HepG2 (cell line): Measurements from ENCODE around the gene BAZ1B. TPM values are rescaled to one million over a fixed set of nuclear protein-coding genes. Genes with fewer than 3 reads are reported as not detected.
A peak's percentile ranks its signal among the peaks of the same experiment; 100 is the strongest.

ENCODE experiments used
- AKAP8 ChIP-seq: sonication (generic); formaldehyde crosslinking; IDR thresholded peaks from 2 replicates; pipeline ENCODE4 v1.5.1; 2020; ENCODE audit warnings: mild to moderate bottlenecking, missing genetic modification reagents
- BHLHE40 ChIP-seq: IDR thresholded peaks from 2 replicates; pipeline ENCODE4 v1.6.1; 2011; ENCODE audit warnings: low read length, improper control_type of control experiment
- CHD4 ChIP-seq: fragments of 200-600 bp; sonication (generic); IDR thresholded peaks from 2 replicates; pipeline ENCODE4 v1.7.0; 2017; ENCODE audit warnings: mild to moderate bottlenecking, low read length, borderline replicate concordance
- ESRRA ChIP-seq: sonication (generic); formaldehyde crosslinking; IDR thresholded peaks from 2 replicates; pipeline ENCODE4 v1.5.1; 2020; ENCODE audit warnings: mild to moderate bottlenecking, low read depth, missing genetic modification reagents
- FOXC1 ChIP-seq: sonication (generic); formaldehyde crosslinking; IDR thresholded peaks from 2 replicates; pipeline ENCODE4 v1.8.0; 2022; ENCODE audit warnings: mild to moderate bottlenecking, missing genetic modification reagents, borderline replicate concordance
- HDAC6 ChIP-seq: fragments of 200-600 bp; sonication (generic); IDR thresholded peaks from 2 replicates; pipeline ENCODE4 v1.7.0; 2017; ENCODE audit warnings: mild to moderate bottlenecking, antibody characterized with exemption, low read length, low read depth
- ISX ChIP-seq: sonication (generic); formaldehyde crosslinking; conservative IDR thresholded peaks from 2 replicates; pipeline ENCODE4 v1.5.0; 2020; ENCODE audit warnings: missing genetic modification reagents
- KLF12 ChIP-seq: sonication (generic); formaldehyde crosslinking; IDR thresholded peaks from 2 replicates; pipeline ENCODE4 v1.4.0; 2020; ENCODE audit warnings: missing genetic modification reagents, borderline replicate concordance
- NR2F6 ChIP-seq, 2 experiments: IDR thresholded peaks; 2 replicates each; pipeline ENCODE4 v1.6.1; 2016; ENCODE audit warnings: antibody characterized with exemption in 1 of 2, mild to moderate bottlenecking in 1 of 2
- PHF20 ChIP-seq: sonication (generic); formaldehyde crosslinking; IDR thresholded peaks from 2 replicates; pipeline ENCODE4 v1.5.0; 2020; ENCODE audit warnings: mild to moderate bottlenecking, missing genetic modification reagents
- SMARCC2 ChIP-seq: fragments of 450-650 bp; IDR thresholded peaks from 2 replicates; pipeline ENCODE4 v1.6.1; 2017; ENCODE audit warnings: antibody characterized with exemption, mild to moderate bottlenecking
- SNRNP70 ChIP-seq: fragments of 200-400 bp; formaldehyde crosslinking; IDR thresholded peaks from 2 replicates; pipeline ENCODE4 v1.6.1; 2017; ENCODE audit warnings: mild to moderate bottlenecking, low read depth, low read length, moderate library complexity
- STAG1 ChIP-seq: sonication (generic); formaldehyde crosslinking; IDR thresholded peaks from 2 replicates; pipeline ENCODE4 v1.4.0; 2020; ENCODE audit warnings: missing genetic modification reagents
- TOPORS ChIP-seq: sonication (generic); formaldehyde crosslinking; IDR thresholded peaks from 2 replicates; pipeline ENCODE4 v1.8.0; 2023; ENCODE audit warnings: mild to moderate bottlenecking, missing genetic modification reagents
- WIZ ChIP-seq: sonication (generic); formaldehyde crosslinking; IDR thresholded peaks from 2 replicates; pipeline ENCODE4 v1.5.1; 2020; ENCODE audit warnings: mild to moderate bottlenecking, missing genetic modification reagents
- ZBTB38 ChIP-seq: sonication (generic); formaldehyde crosslinking; IDR thresholded peaks from 2 replicates; pipeline ENCODE4 v1.5.1; 2020; ENCODE audit warnings: mild to moderate bottlenecking, missing genetic modification reagents
- ZNF292 ChIP-seq: sonication (generic); formaldehyde crosslinking; IDR thresholded peaks from 2 replicates; pipeline ENCODE4 v1.8.1; 2022; ENCODE audit warnings: mild to moderate bottlenecking, low read depth, missing genetic modification reagents, borderline replicate concordance
- ZNF557 ChIP-seq: sonication (generic); formaldehyde crosslinking; IDR thresholded peaks from 2 replicates; pipeline ENCODE4 v1.4.0; 2020; ENCODE audit warnings: missing genetic modification reagents
- ZNF562 ChIP-seq: sonication (generic); formaldehyde crosslinking; IDR thresholded peaks from 2 replicates; pipeline ENCODE4 v1.8.0; 2022; ENCODE audit warnings: missing genetic modification reagents, borderline replicate concordance
- ZSCAN25 ChIP-seq: sonication (generic); formaldehyde crosslinking; IDR thresholded peaks from 2 replicates; pipeline ENCODE4 v1.8.0; 2022; ENCODE audit warnings: mild to moderate bottlenecking, missing genetic modification reagents
- polyA plus RNA-seq, 8 experiments: library from polyadenylated mRNA; depleted of rRNA in 3 of 8; stranded (reverse) in 7 of 8; unstranded in 1 of 8; fragments of >200 nt; fragmentation: Illumina TruSeq in 4 of 8; extraction: Trizol in 4 of 8; gene quantifications; 2 replicates each; pipeline versions ENCODE4 v1.2.1 to v1.2.3, GENCODE V29; 2011 to 2016; ENCODE audit warnings: low read depth in 4 of 8, missing spikeins in 1 of 8, mixed read lengths in 1 of 8; ENCODE audit not compliant: insufficient read depth in 1 of 8
- total RNA-seq, 5 experiments: library from RNA; depleted of rRNA; stranded (reverse); fragments of >200 nt; fragmentation: Illumina TruSeq; extraction: Trizol; gene quantifications; 2 replicates each; pipeline ENCODE4 v1.2.3, GENCODE V29; 2016; ENCODE audit warnings: low read depth in 1 of 5
- TF ChIP-seq, protein P1 (sequence below): sonication (generic); formaldehyde crosslinking; IDR thresholded peaks from 2 replicates; pipeline ENCODE4 v1.5.1; 2020; ENCODE audit warnings: mild to moderate bottlenecking, missing genetic modification reagents, moderate library complexity
- TF ChIP-seq, protein P2 (sequence below): sonication (generic); formaldehyde crosslinking; IDR thresholded peaks from 2 replicates; pipeline ENCODE4; 2020; ENCODE audit warnings: missing genetic modification reagents, mild to moderate bottlenecking, borderline replicate concordance
- TF ChIP-seq, protein P3 (sequence below): sonication (generic); formaldehyde crosslinking; IDR thresholded peaks from 2 replicates; pipeline ENCODE4 v1.4.0; 2020; ENCODE audit warnings: missing genetic modification reagents; ENCODE audit errors: not compliant biosample characterization
- TF ChIP-seq, protein P4 (sequence below): sonication (generic); formaldehyde crosslinking; IDR thresholded peaks from 2 replicates; pipeline ENCODE4 v1.4.0; 2020; ENCODE audit warnings: missing genetic modification reagents

Gene BAZ1B
- total and polyA plus RNA-seq, 2 of the 13 experiments (the other 11 are each of a cell fraction or from before 2014, with no cell fraction given), result 18.6 to 69.4 TPM

DNA sequence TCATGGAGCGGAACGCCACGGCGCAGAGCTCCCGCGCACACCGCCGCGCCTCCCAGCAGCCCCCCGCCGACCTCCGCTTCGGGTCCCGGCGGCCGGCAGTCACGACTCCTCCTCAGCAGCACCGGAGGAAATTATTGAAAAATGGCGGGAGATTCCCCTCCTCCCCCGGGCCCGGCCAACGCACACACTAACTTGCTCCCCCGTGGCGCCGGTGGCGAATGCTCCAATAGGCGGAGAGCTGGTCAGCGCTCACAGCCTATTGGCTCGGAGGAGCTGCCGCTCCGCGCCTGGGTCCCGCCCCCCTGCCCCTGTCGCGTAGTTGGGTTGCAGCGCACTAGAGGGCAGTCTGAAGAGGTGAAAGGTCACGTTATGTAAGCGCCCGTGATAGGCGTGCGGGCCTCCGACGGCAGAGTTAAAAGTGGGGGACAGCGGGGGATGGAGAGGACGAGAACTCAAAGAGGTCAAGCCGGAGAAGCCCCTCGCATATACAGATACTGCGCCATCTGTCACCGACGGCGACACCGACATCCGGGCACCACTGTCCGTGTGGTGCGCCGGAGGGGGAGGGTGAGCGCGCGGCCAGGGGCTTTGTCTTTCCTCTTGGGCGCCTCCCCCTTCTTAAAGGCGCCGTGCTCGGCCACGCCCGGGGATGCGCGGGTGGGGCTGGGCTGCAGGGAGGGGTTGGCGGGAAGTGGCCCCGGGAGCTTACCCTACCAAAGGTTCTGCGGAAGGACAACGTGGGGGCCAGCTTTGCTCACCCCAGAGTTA lies at the start of gene BAZ1B (continued):
- TF ChIP-seq KLF12 (CRISPR knock-in tag) (peak; percentile 87; the same call in 1 of the 2 replicates), ZNF292 (peak; percentile 44; the same call in 1 of the 2 replicates), ZBTB38 (CRISPR knock-in tag) (no peak), HDAC6 (no peak), AKAP8 (CRISPR knock-in tag) (no peak), ISX (no peak), ZSCAN25 (CRISPR knock-in tag) (peak; percentile 96), ZNF562 (CRISPR knock-in tag) (no peak), TOPORS (CRISPR knock-in tag) (0 out of 2 replicates have a peak, but pooled peaks have one; percentile 56), ESRRA (CRISPR knock-in tag) (peak; percentile 71), FOXC1 (CRISPR knock-in tag) (peak; percentile 53), SMARCC2 (no peak), CHD4 (no peak), BHLHE40 (peak; percentile 74), PHF20 (CRISPR knock-in tag) (peak; percentile 62), STAG1 (CRISPR knock-in tag) (no peak), SNRNP70 (no peak), ZNF557 (peak; percentile 45; the same call in 1 of the 2 replicates), NR2F6 (IDR thresholded peaks at IDR 0.05) (peak; percentile 99), NR2F6 (CRISPR knock-in tag; IDR thresholded peaks at IDR 0.05) (peak; percentile 97), WIZ (CRISPR knock-in tag) (no peak; the same call in 1 of the 2 replicates)
- TF ChIP-seq, protein P1, sequence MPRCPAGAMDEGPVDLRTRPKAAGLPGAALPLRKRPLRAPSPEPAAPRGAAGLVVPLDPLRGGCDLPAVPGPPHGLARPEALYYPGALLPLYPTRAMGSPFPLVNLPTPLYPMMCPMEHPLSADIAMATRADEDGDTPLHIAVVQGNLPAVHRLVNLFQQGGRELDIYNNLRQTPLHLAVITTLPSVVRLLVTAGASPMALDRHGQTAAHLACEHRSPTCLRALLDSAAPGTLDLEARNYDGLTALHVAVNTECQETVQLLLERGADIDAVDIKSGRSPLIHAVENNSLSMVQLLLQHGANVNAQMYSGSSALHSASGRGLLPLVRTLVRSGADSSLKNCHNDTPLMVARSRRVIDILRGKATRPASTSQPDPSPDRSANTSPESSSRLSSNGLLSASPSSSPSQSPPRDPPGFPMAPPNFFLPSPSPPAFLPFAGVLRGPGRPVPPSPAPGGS (CRISPR knock-in tag), result no peak
- TF ChIP-seq, protein P2, sequence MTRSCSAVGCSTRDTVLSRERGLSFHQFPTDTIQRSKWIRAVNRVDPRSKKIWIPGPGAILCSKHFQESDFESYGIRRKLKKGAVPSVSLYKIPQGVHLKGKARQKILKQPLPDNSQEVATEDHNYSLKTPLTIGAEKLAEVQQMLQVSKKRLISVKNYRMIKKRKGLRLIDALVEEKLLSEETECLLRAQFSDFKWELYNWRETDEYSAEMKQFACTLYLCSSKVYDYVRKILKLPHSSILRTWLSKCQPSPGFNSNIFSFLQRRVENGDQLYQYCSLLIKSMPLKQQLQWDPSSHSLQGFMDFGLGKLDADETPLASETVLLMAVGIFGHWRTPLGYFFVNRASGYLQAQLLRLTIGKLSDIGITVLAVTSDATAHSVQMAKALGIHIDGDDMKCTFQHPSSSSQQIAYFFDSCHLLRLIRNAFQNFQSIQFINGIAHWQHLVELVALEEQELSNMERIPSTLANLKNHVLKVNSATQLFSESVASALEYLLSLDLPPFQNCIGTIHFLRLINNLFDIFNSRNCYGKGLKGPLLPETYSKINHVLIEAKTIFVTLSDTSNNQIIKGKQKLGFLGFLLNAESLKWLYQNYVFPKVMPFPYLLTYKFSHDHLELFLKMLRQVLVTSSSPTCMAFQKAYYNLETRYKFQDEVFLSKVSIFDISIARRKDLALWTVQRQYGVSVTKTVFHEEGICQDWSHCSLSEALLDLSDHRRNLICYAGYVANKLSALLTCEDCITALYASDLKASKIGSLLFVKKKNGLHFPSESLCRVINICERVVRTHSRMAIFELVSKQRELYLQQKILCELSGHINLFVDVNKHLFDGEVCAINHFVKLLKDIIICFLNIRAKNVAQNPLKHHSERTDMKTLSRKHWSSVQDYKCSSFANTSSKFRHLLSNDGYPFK (CRISPR knock-in tag), result peak; percentile 77
- TF ChIP-seq, protein P3, sequence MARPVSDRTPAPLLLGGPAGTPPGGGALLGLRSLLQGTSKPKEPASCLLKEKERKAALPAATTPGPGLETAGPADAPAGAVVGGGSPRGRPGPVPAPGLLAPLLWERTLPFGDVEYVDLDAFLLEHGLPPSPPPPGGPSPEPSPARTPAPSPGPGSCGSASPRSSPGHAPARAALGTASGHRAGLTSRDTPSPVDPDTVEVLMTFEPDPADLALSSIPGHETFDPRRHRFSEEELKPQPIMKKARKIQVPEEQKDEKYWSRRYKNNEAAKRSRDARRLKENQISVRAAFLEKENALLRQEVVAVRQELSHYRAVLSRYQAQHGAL (CRISPR knock-in tag), result no peak
- TF ChIP-seq, protein P4, sequence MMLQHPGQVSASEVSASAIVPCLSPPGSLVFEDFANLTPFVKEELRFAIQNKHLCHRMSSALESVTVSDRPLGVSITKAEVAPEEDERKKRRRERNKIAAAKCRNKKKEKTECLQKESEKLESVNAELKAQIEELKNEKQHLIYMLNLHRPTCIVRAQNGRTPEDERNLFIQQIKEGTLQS, result 0 out of 2 replicates have a peak, but pooled peaks have one; percentile 10
